ENCODE results near the gene PRAMEF13.
"Not testable (repeated sequence)": the region's sequence is repeated elsewhere in the genome, so short reads cannot be mapped to it uniquely, and the experiment has no call there.

DNA sequence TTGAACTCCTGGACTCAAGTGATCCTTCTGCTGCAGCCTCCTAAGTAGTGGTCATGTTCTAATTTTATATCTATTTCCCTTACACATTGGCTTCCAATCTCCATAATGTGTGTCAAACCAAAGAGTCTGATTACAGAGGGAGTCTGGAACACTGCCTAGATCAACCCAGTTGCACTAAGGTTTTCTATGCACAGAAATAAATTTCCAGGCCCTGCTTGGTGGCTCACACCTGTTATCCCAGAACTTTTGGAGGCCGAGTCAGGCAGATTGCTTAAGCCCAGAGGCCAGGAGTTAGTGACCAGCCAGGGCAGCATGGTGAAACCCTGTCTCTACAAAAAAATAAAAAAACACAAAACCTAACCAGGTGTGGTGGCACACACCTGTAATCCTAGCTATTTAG, 32.8 kb upstream of the PRAMEF13 start:
- not testable (repeated sequence) for TF ChIP-seq EZH2 (IDR thresholded peaks at IDR 0.05; ENCODE audit: low read depth, unreplicated experiment); EZH2phosphoT487 (IDR thresholded peaks at IDR 0.05; ENCODE audit: unreplicated experiment); CREB1 (CRISPR knock-in tag; IDR thresholded peaks at IDR 0.05; ENCODE audit: low read depth); ETS1 (IDR thresholded peaks at IDR 0.05); STAT1 (IDR thresholded peaks at IDR 0.05; ENCODE audit: unreplicated experiment); POLR2AphosphoS5 (IDR thresholded peaks at IDR 0.05; ENCODE audit: low read depth); NANOG (IDR thresholded peaks at IDR 0.05; ENCODE audit: borderline replicate concordance); JUNB (IDR thresholded peaks at IDR 0.05; ENCODE audit: unreplicated experiment)
- TF ChIP-seq, protein P1, sequence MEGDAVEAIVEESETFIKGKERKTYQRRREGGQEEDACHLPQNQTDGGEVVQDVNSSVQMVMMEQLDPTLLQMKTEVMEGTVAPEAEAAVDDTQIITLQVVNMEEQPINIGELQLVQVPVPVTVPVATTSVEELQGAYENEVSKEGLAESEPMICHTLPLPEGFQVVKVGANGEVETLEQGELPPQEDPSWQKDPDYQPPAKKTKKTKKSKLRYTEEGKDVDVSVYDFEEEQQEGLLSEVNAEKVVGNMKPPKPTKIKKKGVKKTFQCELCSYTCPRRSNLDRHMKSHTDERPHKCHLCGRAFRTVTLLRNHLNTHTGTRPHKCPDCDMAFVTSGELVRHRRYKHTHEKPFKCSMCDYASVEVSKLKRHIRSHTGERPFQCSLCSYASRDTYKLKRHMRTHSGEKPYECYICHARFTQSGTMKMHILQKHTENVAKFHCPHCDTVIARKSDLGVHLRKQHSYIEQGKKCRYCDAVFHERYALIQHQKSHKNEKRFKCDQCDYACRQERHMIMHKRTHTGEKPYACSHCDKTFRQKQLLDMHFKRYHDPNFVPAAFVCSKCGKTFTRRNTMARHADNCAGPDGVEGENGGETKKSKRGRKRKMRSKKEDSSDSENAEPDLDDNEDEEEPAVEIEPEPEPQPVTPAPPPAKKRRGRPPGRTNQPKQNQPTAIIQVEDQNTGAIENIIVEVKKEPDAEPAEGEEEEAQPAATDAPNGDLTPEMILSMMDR (conservative IDR thresholded peaks at IDR 0.05; ENCODE audit: low read depth in 2 of 2) = not testable (repeated sequence)
- TF ChIP-seq, protein P2, sequence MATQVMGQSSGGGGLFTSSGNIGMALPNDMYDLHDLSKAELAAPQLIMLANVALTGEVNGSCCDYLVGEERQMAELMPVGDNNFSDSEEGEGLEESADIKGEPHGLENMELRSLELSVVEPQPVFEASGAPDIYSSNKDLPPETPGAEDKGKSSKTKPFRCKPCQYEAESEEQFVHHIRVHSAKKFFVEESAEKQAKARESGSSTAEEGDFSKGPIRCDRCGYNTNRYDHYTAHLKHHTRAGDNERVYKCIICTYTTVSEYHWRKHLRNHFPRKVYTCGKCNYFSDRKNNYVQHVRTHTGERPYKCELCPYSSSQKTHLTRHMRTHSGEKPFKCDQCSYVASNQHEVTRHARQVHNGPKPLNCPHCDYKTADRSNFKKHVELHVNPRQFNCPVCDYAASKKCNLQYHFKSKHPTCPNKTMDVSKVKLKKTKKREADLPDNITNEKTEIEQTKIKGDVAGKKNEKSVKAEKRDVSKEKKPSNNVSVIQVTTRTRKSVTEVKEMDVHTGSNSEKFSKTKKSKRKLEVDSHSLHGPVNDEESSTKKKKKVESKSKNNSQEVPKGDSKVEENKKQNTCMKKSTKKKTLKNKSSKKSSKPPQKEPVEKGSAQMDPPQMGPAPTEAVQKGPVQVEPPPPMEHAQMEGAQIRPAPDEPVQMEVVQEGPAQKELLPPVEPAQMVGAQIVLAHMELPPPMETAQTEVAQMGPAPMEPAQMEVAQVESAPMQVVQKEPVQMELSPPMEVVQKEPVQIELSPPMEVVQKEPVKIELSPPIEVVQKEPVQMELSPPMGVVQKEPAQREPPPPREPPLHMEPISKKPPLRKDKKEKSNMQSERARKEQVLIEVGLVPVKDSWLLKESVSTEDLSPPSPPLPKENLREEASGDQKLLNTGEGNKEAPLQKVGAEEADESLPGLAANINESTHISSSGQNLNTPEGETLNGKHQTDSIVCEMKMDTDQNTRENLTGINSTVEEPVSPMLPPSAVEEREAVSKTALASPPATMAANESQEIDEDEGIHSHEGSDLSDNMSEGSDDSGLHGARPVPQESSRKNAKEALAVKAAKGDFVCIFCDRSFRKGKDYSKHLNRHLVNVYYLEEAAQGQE (IDR thresholded peaks at IDR 0.05; ENCODE audit: unreplicated experiment) = not testable (repeated sequence)
